ENCODE data around the gene NAPSA. TPM values are rescaled to one million over a fixed set of nuclear protein-coding genes. Genes with fewer than 3 reads are reported as not detected.
A peak's percentile ranks its signal among the peaks of the same experiment; 100 is the strongest.

NAPSA gene
- total and polyA plus RNA-seq, 2 donors (not counting 3 experiments of a cell fraction or from before 2014, with no cell fraction given) = 0.19 TPM; not detected in 1

- Histone ChIP-seq H3K27ac (ENCODE audit: insufficient read depth, low read depth, low read length) (peak within 1 kb of the TSS; percentile 94), H3K9ac (replicated peaks; ENCODE audit: extremely low read depth, insufficient read depth, low read length) (peak within 1 kb of the TSS; percentile 98), H3K4me2 (ENCODE audit: insufficient read depth, low read length) (peak within 1 kb of the TSS; percentile 70), H3K36me3 (ENCODE audit: control insufficient read depth in 2 of 2, extremely low read depth in 1 of 2, insufficient read depth in 2 of 2, low read length in 2 of 2) (peaks cover 6 to 25% of the 10 kb centered on the region in 2 experiments), H4K20me1 (replicated peaks; ENCODE audit: control insufficient read depth, extremely low read depth, insufficient read depth, low read length) (no peaks in the 10 kb centered on the region), H3K4me1 (ENCODE audit: control insufficient read depth, extremely low read depth, insufficient read depth, low read length) (peaks cover 13% of the 10 kb centered on the region), H3K9me3 (replicated peaks; ENCODE audit: control insufficient read depth, insufficient read depth, low read length) (no peaks in the 10 kb centered on the region), H3K4me3 (replicated peaks in 1 of 3; ENCODE audit: insufficient read depth in 1 of 3, low read depth in 1 of 3, low read length in 3 of 3) (peak within 1 kb of the TSS; percentile 69 to 83 (median 77)), H3K79me2 (ENCODE audit: control insufficient read depth, insufficient read depth, low read length) (peaks cover 1% of the 10 kb centered on the region), H2AFZ (ENCODE audit: low read depth, low read length) (peak within 1 kb of the TSS; percentile 77), H3K27me3 (ENCODE audit: control insufficient read depth in 2 of 2, insufficient read depth in 2 of 2, low read length in 2 of 2) (no peaks in the 10 kb centered on the region), H3K9me1 (replicated peaks; ENCODE audit: control insufficient read depth, extremely low read depth, insufficient read depth, low read length) (no peaks in the 10 kb centered on the region)
- FAIRE-seq (peak; percentile 98), DNase-seq (ENCODE audit: low read depth, low spot score) (peak; percentile 96)
- TF ChIP-seq GATA2 (IDR thresholded peaks at IDR 0.05; ENCODE audit: insufficient read depth, insufficient read length, low read depth, low read length) (no peak), MYC (IDR thresholded peaks at IDR 0.05; ENCODE audit: low read depth, low read length) (no peak), MAX (IDR thresholded peaks at IDR 0.05; ENCODE audit: insufficient read depth, insufficient read length) (no peak), POLR2AphosphoS5 (IDR thresholded peaks at IDR 0.05; ENCODE audit: insufficient read depth, low read depth, low read length) (peak; percentile 75), CTCF (IDR thresholded peaks at IDR 0.05; ENCODE audit: extremely low read depth in 1 of 2, insufficient read depth in 1 of 2, low read depth in 1 of 2, low read length in 2 of 2) (no peak), JUN (IDR thresholded peaks at IDR 0.05; ENCODE audit: borderline replicate concordance, insufficient read depth, insufficient read length, low read depth) (no peak), EZH2 (IDR thresholded peaks at IDR 0.05; ENCODE audit: borderline replicate concordance, low read depth, low read length, severe bottlenecking) (no peak), POLR2A (IDR thresholded peaks at IDR 0.05; ENCODE audit: low read depth, low read length) (peak; percentile 64)
- dilution Hi-C loops (cut with MboI; ENCODE audit: extremely low pct_ligation_motif_present, low sequenced_read_pairs) = no loop called here
- BruUV-seq (replicated peaks) = no TSS peak
- ChIA-PET CTCF (interaction anchor here (1.0 to 1.1 kb wide), 2 partner anchors 19 to 39 kb away, joined by 3 to 6 read pairs; no protein-coding TSS in a partner anchor), POLR2A (interaction anchor here (1.4 kb wide), 1 partner anchor 9 kb away, joined by 4 read pairs; no protein-coding TSS in a partner anchor)
- intact Hi-C loops (cut with micrococcal nuclease) = loop anchor here (1.0 to 2.0 kb wide), 4 partner anchors 8 to 348 kb away; partner anchors contain the start of genes JOSD2 and POLD1
These were observed 11.0 kb upstream of the NAPSA start, which contains the start of gene NR1H2 for GRCh38 chr19:50376166-50377050. NR1H2 (plus strand) TSS chr19:50376457; CDS start chr19:50377606, 1,149 bp downstream.

Data from endothelial cell of umbilical vein (primary cell).